HEK293 (cell line): Measurements from ENCODE around the gene NT5C2.
A peak's percentile ranks its signal among the peaks of the same experiment; 100 is the strongest.

Experiments
- MEIS1 ChIP-seq: sonication (generic); formaldehyde crosslinking; IDR thresholded peaks from 2 replicates; pipeline ENCODE4 v1.8.1; 2022; ENCODE audit warnings: missing genetic modification reagents, mild to moderate bottlenecking, borderline replicate concordance
- PRDM10 ChIP-seq: fragments of 450-650 bp; formaldehyde crosslinking; IDR thresholded peaks from 2 replicates; pipeline ENCODE4 v1.5.1; 2016; ENCODE audit warnings: missing biosample characterization, missing genetic modification characterization
- ZBTB17 ChIP-seq: fragments of 450-650 bp; formaldehyde crosslinking; IDR thresholded peaks from 2 replicates; pipeline ENCODE4 v1.5.1; 2016; ENCODE audit warnings: missing biosample characterization, missing genetic modification characterization
- ZFP41 ChIP-seq: fragments of 450-650 bp; formaldehyde crosslinking; IDR thresholded peaks from 2 replicates; pipeline ENCODE4 v1.5.1; 2016; ENCODE audit warnings: missing biosample characterization, missing genetic modification characterization, borderline replicate concordance
- ZNF114 ChIP-seq: fragments of 450-650 bp; formaldehyde crosslinking; IDR thresholded peaks from 2 replicates; pipeline ENCODE4 v1.5.0; 2017; ENCODE audit warnings: missing biosample characterization, missing genetic modification characterization
- ZNF148 ChIP-seq: fragments of 450-650 bp; formaldehyde crosslinking; IDR thresholded peaks from 2 replicates; pipeline ENCODE4 v1.5.0; 2017; ENCODE audit warnings: missing biosample characterization, missing genetic modification characterization, borderline replicate concordance
- ZNF18 ChIP-seq: fragments of 450-650 bp; formaldehyde crosslinking; IDR thresholded peaks from 2 replicates; pipeline ENCODE4 v1.5.1; 2016; ENCODE audit warnings: missing biosample characterization, missing genetic modification characterization
- ZNF202 ChIP-seq: fragments of 450-650 bp; formaldehyde crosslinking; IDR thresholded peaks from 2 replicates; pipeline ENCODE4 v1.5.1; 2016; ENCODE audit warnings: missing biosample characterization, missing genetic modification characterization, borderline replicate concordance
- ZNF211 ChIP-seq: fragments of 450-650 bp; formaldehyde crosslinking; IDR thresholded peaks from 2 replicates; pipeline ENCODE4 v1.5.1; 2016; ENCODE audit warnings: low read depth, missing biosample characterization, missing genetic modification characterization
- ZNF23 ChIP-seq: fragments of 450-650 bp; formaldehyde crosslinking; IDR thresholded peaks from 2 replicates; pipeline ENCODE4 v1.5.1; 2016; ENCODE audit warnings: missing biosample characterization, missing genetic modification characterization, borderline replicate concordance
- ZNF37A ChIP-seq: fragments of 450-650 bp; IDR thresholded peaks from 2 replicates; pipeline ENCODE4 v1.5.1; 2018; ENCODE audit warnings: missing biosample characterization, missing genetic modification characterization
- ZNF449 ChIP-seq: fragments of 450-650 bp; formaldehyde crosslinking; IDR thresholded peaks from 2 replicates; pipeline ENCODE4 v1.5.1; 2017; ENCODE audit warnings: missing biosample characterization, mild to moderate bottlenecking, missing genetic modification characterization, moderate library complexity
- ZNF513 ChIP-seq: fragments of 450-650 bp; IDR thresholded peaks from 2 replicates; pipeline ENCODE4 v1.5.1; 2018; ENCODE audit warnings: missing biosample characterization, missing genetic modification characterization
- ZNF514 ChIP-seq: fragments of 450-650 bp; formaldehyde crosslinking; IDR thresholded peaks from 2 replicates; pipeline ENCODE4 v1.5.1; 2016; ENCODE audit warnings: missing biosample characterization, missing genetic modification characterization
- ZNF544 ChIP-seq: fragments of 450-650 bp; formaldehyde crosslinking; IDR thresholded peaks from 2 replicates; pipeline ENCODE4 v1.5.0; 2017; ENCODE audit warnings: missing biosample characterization, missing genetic modification characterization
- ZNF560 ChIP-seq: fragments of 450-650 bp; formaldehyde crosslinking; IDR thresholded peaks from 2 replicates; pipeline ENCODE4 v1.5.1; 2017; ENCODE audit warnings: missing biosample characterization, missing genetic modification characterization, borderline replicate concordance
- ZNF580 ChIP-seq: fragments of 450-650 bp; formaldehyde crosslinking; IDR thresholded peaks from 2 replicates; pipeline ENCODE4 v1.5.1; 2016; ENCODE audit warnings: missing biosample characterization, missing genetic modification characterization
- ZNF629 ChIP-seq: fragments of 450-650 bp; formaldehyde crosslinking; IDR thresholded peaks from 2 replicates; pipeline ENCODE4 v1.5.1; 2017; ENCODE audit warnings: missing biosample characterization, missing genetic modification characterization
- ZNF654 ChIP-seq: fragments of 450-650 bp; formaldehyde crosslinking; IDR thresholded peaks from 2 replicates; pipeline ENCODE4 v1.5.1; 2016; ENCODE audit warnings: low read depth, missing biosample characterization, missing genetic modification characterization
- ZNF830 ChIP-seq: fragments of 450-650 bp; IDR thresholded peaks from 2 replicates; pipeline ENCODE4 v1.5.0; 2018; ENCODE audit warnings: missing biosample characterization, missing genetic modification characterization, low read depth, mild to moderate bottlenecking, moderate library complexity

NT5C2 gene

GRCh38 chr10:103192451-103193106 lies 493 bp downstream of the NT5C2 start (continued):
- TF ChIP-seq ZNF18 (tag by site-specific recombination) = no peak
- TF ChIP-seq MEIS1 = no peak
- no peak for TF ChIP-seq ZNF514 (tag by site-specific recombination)
- no peak for TF ChIP-seq ZNF830 (tag by site-specific recombination)
- peak; percentile 60 for TF ChIP-seq PRDM10 (tag by site-specific recombination)
- TF ChIP-seq ZNF211 (tag by site-specific recombination) = no peak
- no peak for TF ChIP-seq ZNF114 (tag by site-specific recombination)
- TF ChIP-seq ZNF202 (tag by site-specific recombination) = no peak
- no peak for TF ChIP-seq ZNF513 (tag by site-specific recombination)
- TF ChIP-seq ZBTB17 (tag by site-specific recombination) = peak; percentile 74
- TF ChIP-seq ZNF560 = no peak
- TF ChIP-seq ZNF37A (tag by site-specific recombination) = no peak
- no peak for TF ChIP-seq ZNF654
- no peak for TF ChIP-seq ZNF23 (tag by site-specific recombination)
- peak; percentile 14; the same call in 1 of the 2 replicates for TF ChIP-seq ZNF449 (tag by site-specific recombination)
- 0 out of 2 replicates have a peak, but pooled peaks have one; percentile 39 for TF ChIP-seq ZNF629 (tag by site-specific recombination)
- no peak for TF ChIP-seq ZNF580 (tag by site-specific recombination)
- no peak for TF ChIP-seq ZNF148
- no peak for TF ChIP-seq ZNF544 (tag by site-specific recombination)
- TF ChIP-seq ZFP41 (tag by site-specific recombination) = no peak
